ENCODE results near the gene B4GALT5.

DNA sequence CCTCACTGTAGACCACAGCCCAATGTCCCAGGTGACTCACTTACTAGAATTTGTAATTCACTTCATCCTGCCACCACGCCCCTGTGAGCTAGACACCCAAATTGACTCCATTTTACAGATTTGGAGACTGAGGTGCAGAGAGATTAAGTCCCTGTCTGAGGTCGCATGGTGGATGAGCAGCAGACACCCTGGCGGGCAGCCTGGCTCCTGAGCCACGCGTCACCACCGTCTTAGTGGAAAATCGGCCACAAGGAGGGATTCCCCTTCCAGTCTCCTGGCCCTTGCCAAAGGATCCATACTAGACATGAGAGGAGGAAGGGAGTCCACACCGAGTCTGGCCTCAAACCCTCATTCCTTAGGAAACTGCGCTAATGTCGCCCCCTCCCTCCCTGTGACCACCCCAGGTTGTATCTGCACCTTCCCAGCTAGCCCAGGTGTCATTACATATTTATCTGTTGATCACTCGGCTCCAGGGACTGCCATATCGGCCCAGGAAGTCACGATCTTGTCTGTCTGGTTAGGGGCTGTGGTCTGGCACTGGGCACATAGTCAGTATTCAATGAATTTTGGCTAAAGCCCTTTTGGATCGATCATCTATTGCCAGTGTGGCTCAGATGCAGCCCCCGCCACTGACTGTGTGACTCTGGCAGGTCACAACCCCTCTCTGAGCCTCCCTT, 120.1 kb downstream of the B4GALT5 start:
- TF ChIP-seq, protein P1, sequence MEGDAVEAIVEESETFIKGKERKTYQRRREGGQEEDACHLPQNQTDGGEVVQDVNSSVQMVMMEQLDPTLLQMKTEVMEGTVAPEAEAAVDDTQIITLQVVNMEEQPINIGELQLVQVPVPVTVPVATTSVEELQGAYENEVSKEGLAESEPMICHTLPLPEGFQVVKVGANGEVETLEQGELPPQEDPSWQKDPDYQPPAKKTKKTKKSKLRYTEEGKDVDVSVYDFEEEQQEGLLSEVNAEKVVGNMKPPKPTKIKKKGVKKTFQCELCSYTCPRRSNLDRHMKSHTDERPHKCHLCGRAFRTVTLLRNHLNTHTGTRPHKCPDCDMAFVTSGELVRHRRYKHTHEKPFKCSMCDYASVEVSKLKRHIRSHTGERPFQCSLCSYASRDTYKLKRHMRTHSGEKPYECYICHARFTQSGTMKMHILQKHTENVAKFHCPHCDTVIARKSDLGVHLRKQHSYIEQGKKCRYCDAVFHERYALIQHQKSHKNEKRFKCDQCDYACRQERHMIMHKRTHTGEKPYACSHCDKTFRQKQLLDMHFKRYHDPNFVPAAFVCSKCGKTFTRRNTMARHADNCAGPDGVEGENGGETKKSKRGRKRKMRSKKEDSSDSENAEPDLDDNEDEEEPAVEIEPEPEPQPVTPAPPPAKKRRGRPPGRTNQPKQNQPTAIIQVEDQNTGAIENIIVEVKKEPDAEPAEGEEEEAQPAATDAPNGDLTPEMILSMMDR (IDR thresholded peaks at IDR 0.05), result no peak
- TF ChIP-seq POLR2A (IDR thresholded peaks at IDR 0.05), result no peak
